ENCODE measurements around the gene ALPG.
"Not testable (repeated sequence)": the region's sequence is repeated elsewhere in the genome, so short reads cannot be mapped to it uniquely, and the experiment has no call there.

Gene ALPG

DNA sequence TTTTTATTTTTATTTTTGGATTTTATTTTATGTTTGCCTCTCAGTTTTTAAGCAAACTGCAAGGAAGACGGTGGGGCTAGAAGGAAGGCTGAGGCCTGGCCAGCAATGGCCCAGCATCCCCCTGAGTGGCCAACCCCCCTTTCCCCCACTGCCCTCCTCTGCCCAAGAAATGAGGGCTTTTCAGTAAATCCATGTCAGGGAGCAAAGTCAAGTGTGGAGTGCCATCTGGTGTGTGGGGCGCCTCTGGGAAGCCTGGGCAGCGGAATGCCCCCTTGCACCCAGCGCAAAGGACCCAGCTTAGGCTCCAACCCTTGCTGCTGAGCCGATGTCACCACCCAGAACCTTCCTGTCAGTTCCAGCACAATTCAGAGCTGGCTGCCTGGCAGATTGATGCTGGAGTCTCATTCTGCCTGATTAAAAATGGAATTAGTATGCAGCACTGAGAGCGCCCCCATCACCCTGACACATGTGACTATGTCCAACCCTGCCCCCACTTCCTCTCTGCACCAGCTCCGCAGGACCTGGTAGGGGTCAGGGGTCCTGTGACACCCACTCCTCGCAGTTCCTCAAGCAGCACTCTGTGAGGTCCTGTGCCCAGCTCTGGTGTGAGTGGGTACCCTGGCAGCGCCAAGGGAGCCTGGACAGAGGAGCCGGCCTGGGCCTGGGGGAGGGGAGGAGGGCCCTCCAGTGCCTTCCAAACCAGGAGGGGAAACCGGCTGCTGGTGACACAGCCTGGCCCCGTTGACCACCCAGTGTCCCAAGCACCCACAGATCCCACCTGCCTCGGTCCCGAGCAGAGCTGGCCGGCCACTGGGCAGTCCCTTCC lies 37.3 kb upstream of the ALPG start:
- H3K4me1 ChIP-seq (ENCODE audit: insufficient read depth, low read length, severe bottlenecking): no peaks in the 10 kb centered on the region
- no peak overlapping the region for H3K27ac ChIP-seq (ENCODE audit: low read depth, low read length, poor library complexity, severe bottlenecking)
- no peaks in the 10 kb centered on the region for H3F3A ChIP-seq (ENCODE audit: insufficient read depth, low read length)
- H3K27me3 ChIP-seq (ENCODE audit: insufficient read depth, low read length): no peaks in the 10 kb centered on the region
- H3K9me3 ChIP-seq (ENCODE audit: low read length): no peaks in the 10 kb centered on the region
- H4K20me1 ChIP-seq (ENCODE audit: insufficient read depth, low read length): no peaks in the 10 kb centered on the region
- no peak for TF ChIP-seq EZH2 (IDR thresholded peaks at IDR 0.05; ENCODE audit: borderline replicate concordance, low read length)
- no peak for TF ChIP-seq CTCF (IDR thresholded peaks at IDR 0.05; ENCODE audit: low read length)
- H3K9ac ChIP-seq (ENCODE audit: low read length): no peak overlapping the region
- H2AFZ ChIP-seq (ENCODE audit: low read length): no peak overlapping the region
- H3K4me2 ChIP-seq (ENCODE audit: low read length): no peak overlapping the region
- H3K79me2 ChIP-seq (ENCODE audit: insufficient read depth, low read length): no peaks in the 10 kb centered on the region
- H3K36me3 ChIP-seq (ENCODE audit: insufficient read depth, low read length): no peaks in the 10 kb centered on the region
- no peak overlapping the region for H3K4me3 ChIP-seq (ENCODE audit: low read depth, low read length, poor library complexity, severe bottlenecking)
- no peaks in the 10 kb centered on the region for H3K9me2 ChIP-seq (ENCODE audit: low read depth, low read length)

DNA sequence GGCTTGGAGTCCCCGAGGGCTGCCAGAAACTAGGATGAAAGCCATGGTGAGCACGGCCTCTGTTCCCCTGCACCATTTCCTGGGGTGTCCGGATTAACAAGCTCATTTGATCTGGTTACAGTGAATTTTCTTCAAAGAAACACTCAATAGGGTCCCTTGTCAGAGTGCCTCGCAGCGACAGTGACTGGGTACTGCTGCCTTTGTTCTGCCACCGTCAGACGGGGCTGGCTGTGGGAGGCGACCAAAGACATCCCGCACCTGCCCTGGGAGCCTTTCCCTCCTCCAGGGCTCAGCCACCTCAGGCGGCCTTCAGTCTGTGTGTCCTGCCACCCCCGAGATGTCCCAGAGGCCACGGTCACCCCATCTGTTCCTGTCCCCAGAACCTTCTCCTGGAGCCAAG lies 36.6 kb upstream of the ALPG start:
- not testable (repeated sequence) for H3K27ac ChIP-seq (ENCODE audit: low read depth, low read length, poor library complexity, severe bottlenecking); H4K20me1 ChIP-seq (ENCODE audit: insufficient read depth, low read length); H3K4me2 ChIP-seq (ENCODE audit: low read length); H3K9me2 ChIP-seq (ENCODE audit: low read depth, low read length); H3F3A ChIP-seq (ENCODE audit: insufficient read depth, low read length); H3K9ac ChIP-seq (ENCODE audit: low read length); H3K36me3 ChIP-seq (ENCODE audit: insufficient read depth, low read length); H3K79me2 ChIP-seq (ENCODE audit: insufficient read depth, low read length); H3K4me3 ChIP-seq (ENCODE audit: low read depth, low read length, poor library complexity, severe bottlenecking); H2AFZ ChIP-seq (ENCODE audit: low read length); H3K4me1 ChIP-seq (ENCODE audit: insufficient read depth, low read length, severe bottlenecking); H3K27me3 ChIP-seq (ENCODE audit: insufficient read depth, low read length); H3K9me3 ChIP-seq (ENCODE audit: low read length)

DNA sequence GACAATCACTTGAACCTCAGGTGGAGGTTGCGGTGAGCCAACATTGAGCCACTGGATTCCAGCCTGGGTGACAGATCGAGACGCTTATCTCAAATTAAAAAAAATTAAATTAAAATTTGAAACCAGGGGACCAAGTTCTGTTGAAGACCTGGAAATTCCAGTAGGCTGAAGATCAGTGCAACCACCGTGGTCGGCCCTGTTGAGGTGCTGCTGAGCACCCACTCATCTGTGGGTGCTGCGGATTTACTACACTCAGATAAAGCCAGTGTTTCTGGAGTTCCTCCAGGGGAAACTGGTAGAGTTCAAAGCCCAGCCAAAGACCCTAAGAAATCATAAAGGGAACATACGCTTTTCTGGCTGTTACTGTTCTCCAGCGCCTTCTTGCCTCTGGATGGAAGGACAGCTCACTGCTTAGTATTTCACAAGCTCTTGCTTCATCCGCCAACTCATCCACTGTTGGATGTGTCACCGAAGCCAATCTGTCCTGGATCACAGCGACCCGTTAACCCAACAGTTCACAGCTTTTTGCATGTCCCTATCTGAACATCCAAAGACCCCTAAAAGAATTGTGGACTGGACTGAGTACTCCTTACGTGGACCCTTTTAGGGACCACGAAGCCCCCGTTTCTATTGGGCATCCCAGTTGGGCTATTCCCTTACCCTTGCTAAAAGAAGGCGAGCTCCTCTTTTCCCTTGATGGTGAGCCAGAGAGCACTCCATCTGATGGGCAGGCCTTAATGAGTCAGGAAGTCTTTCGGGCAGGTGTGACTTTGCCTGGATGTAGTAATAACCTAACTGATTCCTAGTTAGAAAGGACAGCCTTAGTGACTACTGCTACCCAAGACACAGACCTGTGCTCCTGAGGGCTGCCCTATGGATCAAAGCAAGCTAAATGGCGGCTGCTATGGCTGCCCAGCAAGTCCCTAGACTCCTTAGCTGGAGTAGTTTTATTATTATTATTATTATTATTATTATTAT lies 34.1 kb upstream of the ALPG start:
- H3K27me3 ChIP-seq (ENCODE audit: insufficient read depth, low read length): no peaks in the 10 kb centered on the region
- no peaks in the 10 kb centered on the region for H3K9me2 ChIP-seq (ENCODE audit: low read depth, low read length)
- no peaks in the 10 kb centered on the region for H3F3A ChIP-seq (ENCODE audit: insufficient read depth, low read length)
- no peak overlapping the region for H2AFZ ChIP-seq (ENCODE audit: low read length)
- H3K79me2 ChIP-seq (ENCODE audit: insufficient read depth, low read length): no peaks in the 10 kb centered on the region
- H3K9me3 ChIP-seq (ENCODE audit: low read length): no peaks in the 10 kb centered on the region
- TF ChIP-seq EZH2 (IDR thresholded peaks at IDR 0.05; ENCODE audit: borderline replicate concordance, low read length) (no peak), CTCF (IDR thresholded peaks at IDR 0.05; ENCODE audit: low read length) (no peak)
- H3K4me2 ChIP-seq (ENCODE audit: low read length): no peak overlapping the region
- no peak overlapping the region for H3K27ac ChIP-seq (ENCODE audit: low read depth, low read length, poor library complexity, severe bottlenecking)
- H4K20me1 ChIP-seq (ENCODE audit: insufficient read depth, low read length): no peaks in the 10 kb centered on the region
- H3K4me3 ChIP-seq (ENCODE audit: low read depth, low read length, poor library complexity, severe bottlenecking): no peak overlapping the region
- H3K4me1 ChIP-seq (ENCODE audit: insufficient read depth, low read length, severe bottlenecking): no peaks in the 10 kb centered on the region
- H3K36me3 ChIP-seq (ENCODE audit: insufficient read depth, low read length): no peaks in the 10 kb centered on the region
- H3K9ac ChIP-seq (ENCODE audit: low read length): no peak overlapping the region
